PC-9 (cell line): ENCODE data around the gene BRAF. TPM values are rescaled to one million over a fixed set of nuclear protein-coding genes. Genes with fewer than 3 reads are reported as not detected.
"Not testable (repeated sequence)": the region's sequence is repeated elsewhere in the genome, so short reads cannot be mapped to it uniquely, and the experiment has no call there.

Experiments used
- BruUV-seq: library from RNA; stranded (reverse); fragments of 400-500 nt; replicated peaks from 2 replicates; lab custom pipeline; 2021; lab: Mats Ljungman, UMichigan
- CTCF ChIA-PET: fragments of 300-600 bp; sonication (Branson Sonifier 250); formaldehyde crosslinking; loops from one replicate; lab custom pipeline; 2022; ENCODE audit warnings: antibody characterized with exemption; lab: Charles Lee
- POLR2A ChIA-PET: fragments of 300-600 bp; sonication (Branson Sonifier 250); formaldehyde crosslinking; loops from one replicate; lab custom pipeline; 2022; ENCODE audit warnings: antibody characterized with exemption; ENCODE audit not compliant: unreplicated experiment; lab: Charles Lee
- DNase-seq, 2 experiments: peaks; one replicate each; pipeline versions ENCODE4 v3.0.0 to v3.0.0-alpha.2; 2015 to 2022; ENCODE audit warnings: mixed read lengths in 1 of 2
- H2AFZ ChIP-seq: fragments of 200-600 bp; sonication (generic); 2 replicates; pipeline ENCODE4 v1.8.1; 2017; ENCODE audit warnings: antibody characterized with exemption
- H3F3A ChIP-seq: fragments of 200-600 bp; sonication (generic); 2 replicates; pipeline ENCODE4 v1.8.1; 2017; ENCODE audit warnings: antibody characterized with exemption, mild to moderate bottlenecking, low read depth; ENCODE audit not compliant: insufficient read depth
- H3K27ac ChIP-seq: fragments of 200-600 bp; sonication (generic); 2 replicates; pipeline ENCODE4 v1.6.1; 2016; ENCODE audit warnings: mixed run types
- H3K27me3 ChIP-seq: fragments of 200-600 bp; sonication (generic); 2 replicates; pipeline ENCODE4 v1.6.1; 2016; ENCODE audit warnings: low read depth, mixed run types; ENCODE audit not compliant: insufficient read depth
- H3K36me3 ChIP-seq: fragments of 200-600 bp; sonication (generic); 2 replicates; pipeline ENCODE4 v1.6.1; 2016; ENCODE audit warnings: low read depth, mixed run types
- H3K4me1 ChIP-seq: fragments of 200-600 bp; sonication (generic); replicated peaks from 2 replicates; pipeline ENCODE4 v1.6.1; 2016; ENCODE audit warnings: mixed run types; ENCODE audit not compliant: insufficient read depth
- H3K4me2 ChIP-seq: fragments of 200-600 bp; sonication (generic); 2 replicates; pipeline ENCODE4 v1.6.1; 2017; ENCODE audit warnings: mixed run types
- H3K4me3 ChIP-seq: fragments of 200-600 bp; sonication (generic); 2 replicates; pipeline ENCODE4 v1.6.1; 2016; ENCODE audit warnings: mixed run types
- H3K79me2 ChIP-seq: fragments of 200-600 bp; sonication (generic); 2 replicates; pipeline ENCODE4 v1.6.1; 2017; ENCODE audit warnings: low read depth, mixed run types
- H3K9me2 ChIP-seq: fragments of 200-600 bp; sonication (generic); 2 replicates; pipeline ENCODE4 v1.8.1; 2017; ENCODE audit warnings: mild to moderate bottlenecking; ENCODE audit not compliant: insufficient read depth
- H3K9me3 ChIP-seq: fragments of 200-600 bp; sonication (generic); 2 replicates; pipeline ENCODE4 v1.8.1; 2016; ENCODE audit warnings: low read depth; ENCODE audit not compliant: insufficient read depth
- H4K20me1 ChIP-seq: fragments of 200-600 bp; sonication (generic); 2 replicates; pipeline ENCODE4 v1.8.1; 2017; ENCODE audit not compliant: insufficient read depth
- CTCF ChIP-seq: fragments of 200-600 bp; sonication (generic); conservative IDR thresholded peaks from 2 replicates; pipeline ENCODE4 v1.6.1; 2017; ENCODE audit warnings: mixed run types, antibody characterized with exemption, mild to moderate bottlenecking, moderate library complexity
- EZH2 ChIP-seq: fragments of 200-600 bp; sonication (generic); IDR thresholded peaks from 2 replicates; pipeline ENCODE4 v1.8.0; 2017; ENCODE audit warnings: antibody characterized with exemption, low read depth
- intact Hi-C: fragments of 100-400 bp; cut with micrococcal nuclease; formaldehyde crosslinking; loops from one replicate; pipeline ENCODE4 v1.10.0; 2022; ENCODE audit not compliant: unreplicated experiment
- total RNA-seq: library from RNA; stranded (reverse); gene quantifications from 2 replicates; pipeline ENCODE4 v1.2.3, GENCODE V29; 2021

The BRAF gene
- total RNA-seq, 1 experiment from 2014 or later, result 56.9 TPM

DNA sequence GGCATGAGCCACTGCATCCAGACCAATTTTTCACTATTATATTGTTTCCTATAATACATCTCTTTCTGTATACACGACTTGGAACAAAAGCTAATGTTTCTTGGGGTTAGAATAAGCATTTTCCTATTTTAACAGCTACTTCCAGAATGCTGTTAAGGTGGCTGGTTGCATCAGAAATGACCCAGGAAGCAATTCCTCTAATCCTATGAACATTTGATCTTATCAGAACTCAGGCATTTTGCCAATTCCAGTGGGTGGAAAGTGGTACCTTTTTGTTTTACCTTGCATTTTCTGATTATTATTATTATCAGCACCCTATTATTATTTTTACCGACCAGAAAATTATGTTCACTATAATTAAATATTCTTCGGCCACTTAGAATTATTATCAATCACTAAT is 154.9 kb downstream of the BRAF start:
- Histone ChIP-seq H3K9me3 (no peaks in the 10 kb centered on the region), H3K4me2 (no peak overlapping the region), H3K9me2 (no peaks in the 10 kb centered on the region), H3K4me1 (no peaks in the 10 kb centered on the region), H3K79me2 (no peaks in the 10 kb centered on the region), H4K20me1 (no peaks in the 10 kb centered on the region; the same call in 1 of the 2 replicates), H3F3A (0 out of 2 replicates have a peak, but pooled peaks cover 3% of the 10 kb centered on the region), H3K27ac (no peak overlapping the region), H3K4me3 (no peak overlapping the region), H3K36me3 (0 out of 2 replicates have a peak, but pooled peaks cover 5% of the 10 kb centered on the region), H2AFZ (no peak overlapping the region), H3K27me3 (no peaks in the 10 kb centered on the region)
- no TSS peak for BruUV-seq
- ChIA-PET POLR2A (no interaction called here), CTCF (interaction anchor here (0.6 kb wide), 1 partner anchor 768 kb away, joined by 3 read pairs; no protein-coding TSS in a partner anchor)
- DNase-seq, result no peak
- TF ChIP-seq EZH2 (no peak), CTCF (no peak)
- intact Hi-C loops, result loop anchor here (10.0 kb wide), 1 partner anchor 295 kb away; the partner anchor contains the start of gene MKRN1

DNA sequence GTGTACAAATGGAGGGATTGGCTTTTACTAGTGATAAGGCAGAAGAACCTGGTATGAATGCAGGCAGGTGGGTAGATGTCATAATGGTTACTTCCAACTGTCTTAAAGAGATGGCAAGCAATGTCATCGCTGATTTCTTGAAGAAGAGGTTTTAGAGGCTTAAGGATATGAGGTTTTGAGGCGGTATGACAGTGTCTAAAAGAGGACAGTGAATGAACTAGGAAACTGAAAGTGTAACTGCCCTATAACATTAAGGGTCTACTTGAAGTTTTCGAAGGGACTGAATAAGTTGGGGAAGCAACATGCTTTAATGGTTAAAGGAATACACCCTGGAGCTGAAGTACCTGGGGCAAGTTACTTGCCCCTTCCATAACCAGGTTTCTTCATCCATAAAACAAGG is 157.3 kb downstream of the BRAF start:
- H3K4me1 ChIP-seq, result no peaks in the 10 kb centered on the region
- no peak overlapping the region for H2AFZ ChIP-seq
- H4K20me1 ChIP-seq, result no peaks in the 10 kb centered on the region; the same call in 1 of the 2 replicates
- no peaks in the 10 kb centered on the region for H3K27me3 ChIP-seq
- H3K4me2 ChIP-seq, result no peak overlapping the region
- intact Hi-C loops, result no loop called here
- no peaks in the 10 kb centered on the region for H3K36me3 ChIP-seq
- no peak for DNase-seq
- no peak for TF ChIP-seq CTCF
- no peak for TF ChIP-seq EZH2
- H3K9me2 ChIP-seq, result no peaks in the 10 kb centered on the region
- no peak overlapping the region for H3K4me3 ChIP-seq
- BruUV-seq, result no TSS peak
- ChIA-PET POLR2A (no interaction called here), CTCF (interaction anchor here (0.6 kb wide), 1 partner anchor 241 kb away, joined by 5 read pairs; no protein-coding TSS in a partner anchor)
- no peaks in the 10 kb centered on the region for H3K9me3 ChIP-seq
- no peaks in the 10 kb centered on the region for H3F3A ChIP-seq
- no peak overlapping the region for H3K27ac ChIP-seq
- no peaks in the 10 kb centered on the region for H3K79me2 ChIP-seq

DNA sequence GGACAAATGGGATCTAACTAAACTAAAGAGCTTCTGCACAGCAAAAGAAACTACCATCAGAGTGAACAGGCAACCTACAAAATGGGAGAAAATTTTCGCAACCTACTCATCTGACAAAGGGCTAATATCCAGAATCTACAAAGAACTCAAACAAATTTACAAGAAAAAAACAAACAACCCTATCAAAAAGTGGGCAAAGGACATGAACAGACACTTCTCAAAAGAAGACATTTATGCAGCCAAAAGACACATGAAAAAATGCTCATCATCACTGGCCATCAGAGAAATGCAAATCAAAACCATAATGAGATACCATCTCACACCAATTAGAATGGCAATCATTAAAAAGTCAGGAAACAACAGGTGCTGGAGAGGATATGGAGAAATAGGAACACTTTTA is 159.3 kb downstream of the BRAF start:
- H3K27me3 ChIP-seq, H3K36me3 ChIP-seq, BruUV-seq, H3K4me2 ChIP-seq, H3F3A ChIP-seq, H3K4me1 ChIP-seq, DNase-seq, POLR2A ChIA-PET, H3K79me2 ChIP-seq, H4K20me1 ChIP-seq, H3K9me3 ChIP-seq, H2AFZ ChIP-seq, H3K9me2 ChIP-seq, H3K27ac ChIP-seq, intact Hi-C loops, CTCF ChIA-PET, H3K4me3 ChIP-seq: not testable (repeated sequence)

- CTCF ChIA-PET, H2AFZ ChIP-seq, H3F3A ChIP-seq, H3K9me2 ChIP-seq, BruUV-seq, intact Hi-C loops, H4K20me1 ChIP-seq, H3K4me3 ChIP-seq, H3K4me1 ChIP-seq, H3K27me3 ChIP-seq, H3K27ac ChIP-seq, H3K79me2 ChIP-seq, DNase-seq, H3K36me3 ChIP-seq, H3K4me2 ChIP-seq, H3K9me3 ChIP-seq, POLR2A ChIA-PET: not testable (repeated sequence)
Observed at GRCh38 chr7:140763166-140763565, 161.6 kb downstream of the BRAF start.

DNA sequence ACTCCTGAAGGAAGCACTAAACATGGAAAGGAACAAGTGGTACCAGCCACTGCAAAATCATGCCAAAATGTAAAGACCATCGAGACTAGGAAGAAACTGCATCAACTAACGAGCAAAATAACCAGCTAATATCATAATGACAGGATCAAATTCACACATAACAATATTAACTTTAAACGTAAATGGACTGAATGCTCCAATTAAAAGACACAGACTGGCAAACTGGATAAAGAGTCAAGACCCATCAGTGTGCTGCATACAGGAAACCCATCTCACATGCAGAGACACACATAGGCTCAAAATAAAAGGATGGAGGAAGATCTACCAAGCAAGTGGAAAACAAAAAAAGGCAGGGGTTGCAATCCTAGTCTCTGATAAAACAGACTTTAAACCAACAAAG is 163.4 kb downstream of the BRAF start:
- POLR2A ChIA-PET, H3K9me2 ChIP-seq, H3F3A ChIP-seq, H4K20me1 ChIP-seq, intact Hi-C loops, BruUV-seq, H3K4me1 ChIP-seq, H3K27ac ChIP-seq, DNase-seq, H3K27me3 ChIP-seq, H3K9me3 ChIP-seq, CTCF ChIA-PET, H3K4me3 ChIP-seq, H3K36me3 ChIP-seq, H3K79me2 ChIP-seq, H3K4me2 ChIP-seq, H2AFZ ChIP-seq: not testable (repeated sequence)
